Lower lobe of right lung (tissue), 2 donors: ENCODE measurements around the gene CNOT2. TPM values are rescaled to one million over a fixed set of nuclear protein-coding genes. Genes with fewer than 3 reads are reported as not detected.

Experiments used
- ATAC-seq, 2 donors: fragments of 200-7000 bp; cut with Tn5 transposase; one replicate each; pipeline ENCODE4 v1.9.1; 2020 to 2022; ENCODE audit warnings: mild to moderate bottlenecking in 2 of 2, moderate library complexity in 2 of 2
- DNase-seq: peaks from one replicate; pipeline ENCODE4 v3.0.0-alpha.2; 2020
- H3K27ac ChIP-seq: fragments of 200-600 bp; one replicate; pipeline ENCODE4 v1.8.0; 2022
- H3K27me3 ChIP-seq: fragments of 200-600 bp; one replicate; pipeline ENCODE4 v1.8.0; 2022; ENCODE audit warnings: low read depth
- H3K36me3 ChIP-seq: fragments of 200-600 bp; one replicate; pipeline ENCODE4 v1.8.0; 2022; ENCODE audit warnings: mild to moderate bottlenecking
- H3K4me1 ChIP-seq: fragments of 200-600 bp; one replicate; pipeline ENCODE4 v1.8.0; 2022
- H3K4me3 ChIP-seq: fragments of 200-600 bp; one replicate; pipeline ENCODE4 v1.8.0; 2022; ENCODE audit warnings: mild to moderate bottlenecking
- H3K9me3 ChIP-seq: fragments of 200-600 bp; one replicate; pipeline ENCODE4 v1.8.0; 2022
- intact Hi-C: fragments of 100-400 bp; cut with DNase I; formaldehyde crosslinking; loops from one replicate; pipeline ENCODE4 v1.11.0; 2022
- long read RNA-seq: library from polyadenylated mRNA; unstranded; transcript quantifications from one replicate; pipeline ENCODE4 v2.0.0, GENCODE V29; 2021
- total RNA-seq: library from RNA; stranded (reverse); fragmentation: NEBNext Ultra II Directional; extraction: Animal tissue kit (Norgen Biotek cat#: 25700); gene quantifications from one replicate; pipeline ENCODE4 v1.2.1, GENCODE V29; 2021
- TF ChIP-seq, protein P1 (sequence below): fragments of 200-600 bp; IDR thresholded peaks from one replicate; pipeline ENCODE4 v1.8.0; 2022; ENCODE audit warnings: antibody characterized with exemption, mild to moderate bottlenecking
- donor health status: DM: no; HTN: yes; CAD: no; lungs with severe emphysema.

Gene CNOT2, protein sequence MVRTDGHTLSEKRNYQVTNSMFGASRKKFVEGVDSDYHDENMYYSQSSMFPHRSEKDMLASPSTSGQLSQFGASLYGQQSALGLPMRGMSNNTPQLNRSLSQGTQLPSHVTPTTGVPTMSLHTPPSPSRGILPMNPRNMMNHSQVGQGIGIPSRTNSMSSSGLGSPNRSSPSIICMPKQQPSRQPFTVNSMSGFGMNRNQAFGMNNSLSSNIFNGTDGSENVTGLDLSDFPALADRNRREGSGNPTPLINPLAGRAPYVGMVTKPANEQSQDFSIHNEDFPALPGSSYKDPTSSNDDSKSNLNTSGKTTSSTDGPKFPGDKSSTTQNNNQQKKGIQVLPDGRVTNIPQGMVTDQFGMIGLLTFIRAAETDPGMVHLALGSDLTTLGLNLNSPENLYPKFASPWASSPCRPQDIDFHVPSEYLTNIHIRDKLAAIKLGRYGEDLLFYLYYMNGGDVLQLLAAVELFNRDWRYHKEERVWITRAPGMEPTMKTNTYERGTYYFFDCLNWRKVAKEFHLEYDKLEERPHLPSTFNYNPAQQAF
- total RNA-seq: 66.2 TPM
- long read RNA-seq, transcript CNOT2-201 (16 exons, 3,282 nt): major isoform, 65 of 89 reads
- long read RNA-seq, partial matches to known transcripts: 4 of 89 reads
- long read RNA-seq, other reads (novel, unspliced or antisense): 16 of 89 reads

DNA sequence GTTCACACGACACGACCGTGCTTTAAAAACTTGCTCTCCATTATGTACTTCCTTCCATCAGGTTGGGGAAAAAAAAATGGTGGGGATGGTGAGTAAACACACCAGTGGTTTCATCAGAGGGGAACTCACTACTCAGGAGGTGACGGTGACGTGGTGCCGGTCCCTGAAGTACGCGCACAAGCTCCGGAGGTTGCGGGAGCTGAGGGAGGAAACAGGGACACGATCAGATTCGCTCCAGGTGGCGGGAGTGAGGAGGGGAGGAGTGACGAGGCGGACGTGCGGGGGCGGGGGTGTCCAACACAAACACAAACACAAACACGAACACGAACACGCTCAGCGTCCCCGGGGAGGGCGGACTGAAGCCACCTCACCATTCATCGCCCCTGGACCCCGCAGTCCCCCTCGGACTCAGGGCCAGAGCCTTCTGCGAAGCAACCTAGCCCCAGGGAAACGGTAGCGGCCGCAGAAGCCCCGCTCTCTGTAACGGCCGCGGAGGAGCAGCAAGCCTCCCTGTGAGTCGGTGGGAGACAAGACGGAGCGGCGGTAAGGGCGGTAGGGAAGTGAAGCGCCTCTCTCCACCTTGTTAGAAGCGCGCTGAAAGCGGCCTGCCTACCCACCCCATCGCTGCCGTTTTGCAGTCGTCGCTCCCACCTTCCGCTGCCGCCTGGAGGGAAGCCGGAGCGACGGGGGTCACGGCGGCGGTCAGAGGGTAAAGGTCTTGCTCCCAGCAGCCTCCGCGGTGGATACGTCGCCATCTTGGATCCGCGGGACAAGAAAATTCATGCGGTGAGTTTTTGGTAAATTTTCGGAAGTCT, at the start of gene CNOT2:
TSS of gene CNOT2 (plus strand) at position 739 of the 815 bp plus-strand sequence. CDS start 34,794 bp downstream, outside the sequence.
- intact Hi-C loops: no loop called here
- Histone ChIP-seq H3K9me3 (no peaks in the 10 kb centered on the region), H3K4me1 (peaks cover 46% of the 10 kb centered on the region), H3K4me3 (peak within 1 kb of the TSS; percentile 86), H3K36me3 (peaks cover 12% of the 10 kb centered on the region), H3K27ac (peak within 1 kb of the TSS; percentile 96), H3K27me3 (no peaks in the 10 kb centered on the region)
- TF ChIP-seq, protein P1, sequence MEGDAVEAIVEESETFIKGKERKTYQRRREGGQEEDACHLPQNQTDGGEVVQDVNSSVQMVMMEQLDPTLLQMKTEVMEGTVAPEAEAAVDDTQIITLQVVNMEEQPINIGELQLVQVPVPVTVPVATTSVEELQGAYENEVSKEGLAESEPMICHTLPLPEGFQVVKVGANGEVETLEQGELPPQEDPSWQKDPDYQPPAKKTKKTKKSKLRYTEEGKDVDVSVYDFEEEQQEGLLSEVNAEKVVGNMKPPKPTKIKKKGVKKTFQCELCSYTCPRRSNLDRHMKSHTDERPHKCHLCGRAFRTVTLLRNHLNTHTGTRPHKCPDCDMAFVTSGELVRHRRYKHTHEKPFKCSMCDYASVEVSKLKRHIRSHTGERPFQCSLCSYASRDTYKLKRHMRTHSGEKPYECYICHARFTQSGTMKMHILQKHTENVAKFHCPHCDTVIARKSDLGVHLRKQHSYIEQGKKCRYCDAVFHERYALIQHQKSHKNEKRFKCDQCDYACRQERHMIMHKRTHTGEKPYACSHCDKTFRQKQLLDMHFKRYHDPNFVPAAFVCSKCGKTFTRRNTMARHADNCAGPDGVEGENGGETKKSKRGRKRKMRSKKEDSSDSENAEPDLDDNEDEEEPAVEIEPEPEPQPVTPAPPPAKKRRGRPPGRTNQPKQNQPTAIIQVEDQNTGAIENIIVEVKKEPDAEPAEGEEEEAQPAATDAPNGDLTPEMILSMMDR: no peak
- ATAC-seq (peak; percentile 97 to 98), DNase-seq (peak; percentile 93)

DNA sequence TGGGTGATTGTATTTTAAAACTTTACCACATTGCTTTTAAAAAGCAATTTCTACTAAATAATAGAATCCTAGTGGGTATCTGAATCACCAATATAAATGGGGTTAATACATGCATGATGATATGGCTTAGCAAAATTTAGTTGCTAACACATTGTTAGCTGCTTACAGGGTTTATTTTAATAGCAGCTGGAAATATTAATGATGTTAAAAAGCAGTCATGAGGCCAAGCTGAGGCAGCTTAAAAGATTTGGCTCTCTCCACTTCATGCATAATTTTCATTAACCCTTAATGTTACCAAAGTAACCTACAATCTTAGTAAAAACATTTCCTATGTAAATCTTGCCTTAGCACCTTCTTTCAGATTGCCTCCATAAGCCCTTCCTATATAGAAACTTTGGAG, 49.2 kb upstream of the CNOT2 start:
- no peak overlapping the region for H3K27ac ChIP-seq
- no peaks in the 10 kb centered on the region for H3K36me3 ChIP-seq
- H3K4me3 ChIP-seq: no peak overlapping the region
- no peak for DNase-seq
- H3K27me3 ChIP-seq: no peaks in the 10 kb centered on the region
- TF ChIP-seq, protein P1: no peak
- ATAC-seq: no peak
- no peaks in the 10 kb centered on the region for H3K9me3 ChIP-seq
- peaks cover 10% of the 10 kb centered on the region for H3K4me1 ChIP-seq
- intact Hi-C loops: no loop called here

DNA sequence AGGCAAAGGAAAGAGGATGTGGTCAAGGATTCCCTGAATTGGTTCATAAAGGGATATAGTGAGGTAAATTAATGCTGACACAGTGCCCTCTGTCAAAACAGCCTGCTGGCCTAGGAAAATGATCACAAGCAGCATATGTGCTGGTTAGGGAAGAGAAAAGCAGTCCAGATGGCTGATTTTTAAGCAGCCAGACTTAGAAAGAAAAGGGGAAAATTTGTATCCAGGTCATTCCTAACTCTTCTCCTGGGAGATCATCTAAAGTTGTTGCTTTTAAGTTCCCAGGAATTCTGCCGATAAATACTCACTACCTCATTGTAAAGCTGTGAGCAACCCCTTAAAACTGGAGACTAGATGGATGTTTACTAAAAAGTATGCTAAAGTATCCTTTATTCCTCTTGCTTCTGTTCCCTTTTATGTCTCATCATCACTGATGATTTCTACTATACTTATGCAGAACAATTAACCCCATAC, 46.4 kb upstream of the CNOT2 start:
- no peak overlapping the region for H3K4me3 ChIP-seq
- no peaks in the 10 kb centered on the region for H3K27me3 ChIP-seq
- H3K9me3 ChIP-seq: no peaks in the 10 kb centered on the region
- DNase-seq (no peak), ATAC-seq (peak in 1 of 2 donors; percentile 49)
- H3K4me1 ChIP-seq: peaks cover 10% of the 10 kb centered on the region
- H3K27ac ChIP-seq: no peak overlapping the region
- TF ChIP-seq, protein P1: no peak
- no peaks in the 10 kb centered on the region for H3K36me3 ChIP-seq
- intact Hi-C loops: no loop called here

DNA sequence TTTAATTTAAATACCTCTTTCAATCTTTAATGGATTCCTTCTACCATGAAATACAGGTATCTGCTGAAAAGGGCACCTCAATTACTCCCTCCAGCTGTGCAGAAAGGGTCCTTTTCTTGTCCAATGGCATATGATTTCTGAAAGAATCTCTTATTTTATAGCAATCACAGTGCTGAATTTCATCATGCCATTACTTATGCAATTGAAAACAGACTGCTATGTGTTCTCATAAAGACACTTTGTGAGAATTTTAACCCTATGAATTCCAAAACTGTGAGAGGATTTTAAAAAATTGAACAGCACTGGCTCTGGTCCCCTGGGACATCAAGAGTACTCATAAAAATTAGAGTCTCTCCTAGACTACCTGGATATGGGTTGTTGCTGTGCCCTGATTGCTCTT, 45.9 kb upstream of the CNOT2 start:
- H3K36me3 ChIP-seq: no peaks in the 10 kb centered on the region
- intact Hi-C loops: no loop called here
- DNase-seq (no peak), ATAC-seq (no peak)
- H3K27ac ChIP-seq: no peak overlapping the region
- peaks cover 10% of the 10 kb centered on the region for H3K4me1 ChIP-seq
- H3K4me3 ChIP-seq: no peak overlapping the region
- no peaks in the 10 kb centered on the region for H3K27me3 ChIP-seq
- H3K9me3 ChIP-seq: no peaks in the 10 kb centered on the region
- TF ChIP-seq, protein P1: no peak

DNA sequence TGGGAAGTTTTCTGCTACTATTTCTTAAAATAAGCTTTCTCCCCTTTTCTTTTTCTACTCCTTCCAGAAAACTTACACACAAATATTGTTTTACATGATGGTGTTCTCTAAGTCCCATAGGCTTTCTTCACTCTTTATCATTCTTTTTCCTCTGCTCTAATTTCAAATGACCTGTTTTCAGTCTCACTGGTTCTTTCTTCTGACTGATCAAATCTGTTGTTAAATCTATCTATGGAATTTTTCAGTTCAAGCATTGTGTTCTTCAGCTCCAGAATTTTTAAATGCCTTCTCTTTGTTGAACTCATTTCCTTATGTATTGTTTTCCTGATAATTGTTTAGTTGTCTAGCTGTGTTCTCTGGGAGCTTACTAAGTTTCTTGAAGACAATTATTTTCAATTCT, 29.5 kb upstream of the CNOT2 start:
- H3K4me1 ChIP-seq: no peaks in the 10 kb centered on the region
- TF ChIP-seq, protein P1: no peak
- H3K27me3 ChIP-seq: no peaks in the 10 kb centered on the region
- DNase-seq (no peak), ATAC-seq (no peak)
- peaks cover 6% of the 10 kb centered on the region for H3K9me3 ChIP-seq
- no peaks in the 10 kb centered on the region for H3K36me3 ChIP-seq
- no peak overlapping the region for H3K4me3 ChIP-seq
- intact Hi-C loops: no loop called here
- no peak overlapping the region for H3K27ac ChIP-seq
